WTC11 (cell line): ENCODE results near the gene MICAL3. TPM values are rescaled to one million over a fixed set of nuclear protein-coding genes. Genes with fewer than 3 reads are reported as not detected.

Source experiments
- ATAC-seq: fragments of 200-7000 bp; cut with Tn5 transposase; 2 replicates; pipeline ENCODE4 v1.10.0; 2021; ENCODE audit warnings: mild to moderate bottlenecking, moderate library complexity
- CTCF ChIA-PET: fragments of 300-600 bp; sonication (Branson Sonifier 250); formaldehyde crosslinking; loops from one replicate; lab custom pipeline; 2021; ENCODE audit warnings: antibody characterized with exemption; lab: Charles Lee
- POLR2A ChIA-PET: fragments of 350-600 bp; sonication (Branson Sonifier 250); formaldehyde crosslinking; loops from one replicate; lab custom pipeline; 2021; ENCODE audit warnings: antibody characterized with exemption; lab: Charles Lee
- DNase-seq: peaks from one replicate; pipeline ENCODE4 v3.0.0; 2021; ENCODE audit warnings: low spot score
- H3K27ac Mint-ChIP-seq: 2 replicates; pipeline ENCODE4 v1.8.0; 2021; ENCODE audit warnings: mixed read lengths
- H3K27me3 Mint-ChIP-seq: 2 replicates; pipeline ENCODE4 v1.8.0; 2021; ENCODE audit warnings: low read depth, mild to moderate bottlenecking, moderate library complexity, mixed read lengths
- H3K36me3 Mint-ChIP-seq: 2 replicates; pipeline ENCODE4 v1.8.0; 2021; ENCODE audit warnings: mixed read lengths
- H3K4me1 Mint-ChIP-seq: 2 replicates; pipeline ENCODE4 v1.8.0; 2022; ENCODE audit warnings: mixed read lengths
- H3K4me3 Mint-ChIP-seq: 2 replicates; pipeline ENCODE4 v1.8.0; 2021; ENCODE audit warnings: mild to moderate bottlenecking, moderate library complexity, mixed read lengths
- H3K9me3 Mint-ChIP-seq: 2 replicates; pipeline ENCODE4 v1.8.0; 2021; ENCODE audit warnings: mixed read lengths
- AR ChIP-seq: fragments of 250-450 bp; sonication (Bioruptor Pico); IDR thresholded peaks from 2 replicates; pipeline ENCODE4 v1.9.0; 2021; ENCODE audit warnings: mild to moderate bottlenecking
- CBFB ChIP-seq: sonication (generic); formaldehyde crosslinking; IDR thresholded peaks from 2 replicates; pipeline ENCODE4 v1.8.1; 2022; ENCODE audit warnings: mild to moderate bottlenecking, low read depth, missing genetic modification reagents
- CDX4 ChIP-seq: fragments of 250-450 bp; sonication (Bioruptor Pico); IDR thresholded peaks from 2 replicates; pipeline ENCODE4 v1.9.0; 2021; ENCODE audit warnings: moderate library complexity, mild to moderate bottlenecking, inconsistent platforms, borderline replicate concordance
- E2F5 ChIP-seq: sonication (generic); formaldehyde crosslinking; IDR thresholded peaks from 2 replicates; pipeline ENCODE4 v1.8.1; 2022; ENCODE audit warnings: mild to moderate bottlenecking, moderate library complexity, missing genetic modification reagents
- ERG ChIP-seq: fragments of 250-450 bp; sonication (Bioruptor Pico); IDR thresholded peaks from 2 replicates; pipeline ENCODE4 v1.8.0; 2021; ENCODE audit warnings: mild to moderate bottlenecking
- FOXP1 ChIP-seq: sonication (generic); formaldehyde crosslinking; IDR thresholded peaks from 2 replicates; pipeline ENCODE4 v1.8.0; 2022; ENCODE audit warnings: missing genetic modification reagents, mild to moderate bottlenecking, moderate library complexity, borderline replicate concordance
- GABPB1 ChIP-seq: sonication (generic); formaldehyde crosslinking; IDR thresholded peaks from 2 replicates; pipeline ENCODE4 v1.8.1; 2023; ENCODE audit warnings: mild to moderate bottlenecking, missing genetic modification reagents
- HMGXB4 ChIP-seq: sonication (generic); formaldehyde crosslinking; IDR thresholded peaks from 2 replicates; pipeline ENCODE4 v1.8.1; 2023; ENCODE audit warnings: mild to moderate bottlenecking, moderate library complexity, missing genetic modification reagents
- MYBL2 ChIP-seq: sonication (generic); formaldehyde crosslinking; IDR thresholded peaks from 2 replicates; pipeline ENCODE4 v1.8.1; 2023; ENCODE audit warnings: mild to moderate bottlenecking, moderate library complexity, missing genetic modification reagents
- NFE2L1 ChIP-seq: sonication (generic); formaldehyde crosslinking; IDR thresholded peaks from 2 replicates; pipeline ENCODE4 v1.8.1; 2023; ENCODE audit warnings: missing genetic modification reagents
- NR1H2 ChIP-seq: sonication (generic); formaldehyde crosslinking; IDR thresholded peaks from 2 replicates; pipeline ENCODE4 v1.9.0; 2021; ENCODE audit warnings: mild to moderate bottlenecking, moderate library complexity, missing genetic modification reagents
- NR3C1 ChIP-seq: sonication (generic); formaldehyde crosslinking; conservative IDR thresholded peaks from 2 replicates; pipeline ENCODE4 v1.8.1; 2023; ENCODE audit warnings: low read depth, mild to moderate bottlenecking, missing genetic modification reagents
- PREB ChIP-seq: sonication (generic); formaldehyde crosslinking; IDR thresholded peaks from 2 replicates; pipeline ENCODE4 v1.8.1; 2022; ENCODE audit warnings: mild to moderate bottlenecking, missing genetic modification reagents, moderate library complexity, borderline replicate concordance
- PRRX2 ChIP-seq: fragments of 250-450 bp; sonication (Bioruptor Pico); IDR thresholded peaks from 2 replicates; pipeline ENCODE4 v1.8.0; 2021; ENCODE audit warnings: mild to moderate bottlenecking
- SMAD3 ChIP-seq: sonication (generic); formaldehyde crosslinking; IDR thresholded peaks from 2 replicates; pipeline ENCODE4 v1.8.0; 2022; ENCODE audit warnings: missing genetic modification reagents, mild to moderate bottlenecking, borderline replicate concordance
- ZMAT4 ChIP-seq: fragments of 250-450 bp; sonication (Bioruptor Pico); IDR thresholded peaks from 2 replicates; pipeline ENCODE4 v1.9.0; 2021; ENCODE audit warnings: mild to moderate bottlenecking
- ZNF317 ChIP-seq: sonication (generic); formaldehyde crosslinking; IDR thresholded peaks from 2 replicates; pipeline ENCODE4 v1.8.1; 2023; ENCODE audit warnings: low read depth, mild to moderate bottlenecking, moderate library complexity, missing genetic modification reagents, borderline replicate concordance
- ZNF416 ChIP-seq: fragments of 250-450 bp; sonication (Bioruptor Pico); IDR thresholded peaks from 2 replicates; pipeline ENCODE4 v1.9.0; 2021; ENCODE audit warnings: mild to moderate bottlenecking, inconsistent platforms
- ZNF423 ChIP-seq: fragments of 250-450 bp; sonication (Bioruptor Pico); IDR thresholded peaks from 2 replicates; pipeline ENCODE4 v2.1.2; 2022; ENCODE audit warnings: mild to moderate bottlenecking, moderate library complexity
- ZNF532 ChIP-seq: fragments of 250-450 bp; sonication (Bioruptor Pico); IDR thresholded peaks from 2 replicates; pipeline ENCODE4 v1.9.0; 2021; ENCODE audit warnings: mild to moderate bottlenecking, borderline replicate concordance
- total RNA-seq: library from RNA; stranded (reverse); gene quantifications from 3 replicates; pipeline ENCODE4 v1.2.3, GENCODE V29; 2021

MICAL3 gene
- total RNA-seq, 1 experiment from 2014 or later, result 41.2 TPM

- no peak for TF ChIP-seq E2F5 (CRISPR knock-in tag)
- TF ChIP-seq ZNF532 (CRISPR knock-in tag), result no peak
- TF ChIP-seq ZMAT4 (CRISPR knock-in tag), result no peak
- no peak for TF ChIP-seq AR (CRISPR knock-in tag)
- no peak for TF ChIP-seq PREB (CRISPR knock-in tag)
- TF ChIP-seq SMAD3 (CRISPR knock-in tag), result no peak
- no peak for TF ChIP-seq NFE2L1 (CRISPR knock-in tag)
- TF ChIP-seq MYBL2, result no peak
- TF ChIP-seq NR1H2 (CRISPR knock-in tag), result no peak
- TF ChIP-seq NR3C1 (CRISPR knock-in tag), result no peak
- CTCF ChIA-PET, result no interaction called here
- Mint-ChIP-seq H3K27ac (no peak overlapping the region), H3K4me3 (no peak overlapping the region), H3K4me1 (no peaks in the 10 kb centered on the region), H3K36me3 (no peaks in the 10 kb centered on the region), H3K27me3 (no peaks in the 10 kb centered on the region), H3K9me3 (no peaks in the 10 kb centered on the region)
- ATAC-seq, result no peak
- POLR2A ChIA-PET, result no interaction called here
- no peak for DNase-seq
These were observed 14.1 kb downstream of the MICAL3 start for GRCh38 chr22:18010266-18010665.

- ChIA-PET POLR2A (no interaction called here), CTCF (no interaction called here)
- DNase-seq (no peak), ATAC-seq (no peak)
- no peaks in the 10 kb centered on the region for H3K36me3 Mint-ChIP-seq
- no peaks in the 10 kb centered on the region for H3K9me3 Mint-ChIP-seq
- H3K4me1 Mint-ChIP-seq, result no peaks in the 10 kb centered on the region; the same call in 1 of the 2 replicates
- H3K27me3 Mint-ChIP-seq, result no peaks in the 10 kb centered on the region
- H3K27ac Mint-ChIP-seq, result no peak overlapping the region
- TF ChIP-seq ZNF416 (CRISPR knock-in tag), result no peak
- TF ChIP-seq FOXP1 (CRISPR knock-in tag), result no peak
- TF ChIP-seq CBFB (CRISPR knock-in tag), result no peak
- no peak for TF ChIP-seq ERG (CRISPR knock-in tag)
- TF ChIP-seq HMGXB4, result no peak
- no peak for TF ChIP-seq GABPB1 (CRISPR knock-in tag)
- no peak for TF ChIP-seq CDX4 (CRISPR knock-in tag)
- TF ChIP-seq NFE2L1 (CRISPR knock-in tag), result no peak
- TF ChIP-seq PRRX2, result no peak
- TF ChIP-seq ZNF317 (CRISPR knock-in tag), result no peak
- TF ChIP-seq ZNF423 (CRISPR knock-in tag), result no peak
- H3K4me3 Mint-ChIP-seq, result no peak overlapping the region
These were observed 16.2 kb downstream of the MICAL3 start for GRCh38 chr22:18008136-18008535.
